GM19452 (cell line): ENCODE data around the gene COBL.

ENCODE experiments used
- ATAC-seq: cut with Tn5 transposase; IDR thresholded peaks from one replicate; pipeline ENCODE4 v1.9.1; 2021; ENCODE audit not compliant: unreplicated experiment

COBL gene

GRCh38 chr7:51316666-51317581 lies at the start of gene COBL:
TSS of gene COBL (minus strand) at chr7:51316809. CDS start at chr7:51316633, 176 bp downstream.
- ATAC-seq = no peak

- ATAC-seq = no peak
These were observed 49.6 kb upstream of the COBL start for GRCh38 chr7:51366172-51366728.

GRCh38 chr7:51357821-51358220 lies 41.2 kb upstream of the COBL start:
- ATAC-seq = no peak

- ATAC-seq = no peak
These were observed 40.4 kb upstream of the COBL start for GRCh38 chr7:51356849-51357516.

GRCh38 chr7:51354897-51355296 lies 38.3 kb upstream of the COBL start:
- ATAC-seq = no peak

- ATAC-seq = no peak
These were observed 37.8 kb upstream of the COBL start for GRCh38 chr7:51354434-51354833.

GRCh38 chr7:51352174-51353100 lies 35.8 kb upstream of the COBL start:
- no peak for ATAC-seq

GRCh38 chr7:51351661-51352060 lies 35.1 kb upstream of the COBL start:
- no peak for ATAC-seq

- ATAC-seq = no peak
These were observed 33.9 kb upstream of the COBL start for GRCh38 chr7:51350546-51350896.

- ATAC-seq = no peak
These were observed 33.4 kb upstream of the COBL start for GRCh38 chr7:51349820-51350545.

- ATAC-seq = no peak
These were observed 29.5 kb upstream of the COBL start for GRCh38 chr7:51346126-51346525.

- ATAC-seq = no peak
These were observed 28.0 kb upstream of the COBL start for GRCh38 chr7:51344406-51345138.

- ATAC-seq = no peak
These were observed 24.3 kb upstream of the COBL start for GRCh38 chr7:51340936-51341335.

- no peak for ATAC-seq
These were observed 23.6 kb upstream of the COBL start for GRCh38 chr7:51340029-51340838.

GRCh38 chr7:51335057-51335456 lies 18.4 kb upstream of the COBL start:
- ATAC-seq = no peak

- ATAC-seq = no peak
These were observed 13.2 kb upstream of the COBL start for GRCh38 chr7:51329696-51330263.

GRCh38 chr7:51328351-51328801 lies 11.8 kb upstream of the COBL start:
- no peak for ATAC-seq

GRCh38 chr7:51327287-51327717 lies 10.7 kb upstream of the COBL start:
- no peak for ATAC-seq
